PC-9 (cell line): ENCODE data around the gene TSC22D3.

ENCODE experiments used
- EZH2 ChIP-seq: fragments of 200-600 bp; sonication (generic); IDR thresholded peaks from 2 replicates; pipeline ENCODE4 v1.8.0; 2017; ENCODE audit warnings: antibody characterized with exemption, low read depth
- TF ChIP-seq, protein P1 (sequence below): fragments of 200-600 bp; sonication (generic); conservative IDR thresholded peaks from 2 replicates; pipeline ENCODE4 v1.6.1; 2017; ENCODE audit warnings: mixed run types, antibody characterized with exemption, mild to moderate bottlenecking, moderate library complexity

DNA sequence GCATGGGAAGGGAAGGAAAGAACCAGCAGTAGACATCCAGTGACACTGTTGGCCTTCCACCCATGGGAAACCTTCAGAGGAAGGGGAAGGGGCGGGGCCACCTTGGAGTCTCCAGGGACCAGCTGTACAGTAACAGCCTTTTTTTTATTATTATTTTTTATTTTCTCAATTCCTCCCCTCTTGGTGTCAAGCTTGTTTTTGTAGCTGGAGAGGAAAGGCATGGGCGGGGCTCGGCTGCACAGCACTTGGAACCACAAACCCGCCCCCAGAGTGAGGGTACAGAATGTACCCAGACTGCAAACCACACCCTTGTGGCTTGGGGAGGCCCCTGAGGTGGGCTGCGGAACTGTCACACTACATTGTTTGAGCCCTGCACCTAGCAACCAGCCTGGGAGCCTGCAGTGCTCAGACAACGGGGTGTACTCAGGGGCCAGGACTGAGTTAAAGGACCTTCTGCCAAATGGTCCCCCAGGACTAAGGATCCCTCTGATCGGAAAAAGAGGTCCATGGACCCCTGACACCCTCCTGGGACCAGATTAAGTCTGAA lies 101.6 kb downstream of the TSC22D3 start:
- TF ChIP-seq, protein P1, sequence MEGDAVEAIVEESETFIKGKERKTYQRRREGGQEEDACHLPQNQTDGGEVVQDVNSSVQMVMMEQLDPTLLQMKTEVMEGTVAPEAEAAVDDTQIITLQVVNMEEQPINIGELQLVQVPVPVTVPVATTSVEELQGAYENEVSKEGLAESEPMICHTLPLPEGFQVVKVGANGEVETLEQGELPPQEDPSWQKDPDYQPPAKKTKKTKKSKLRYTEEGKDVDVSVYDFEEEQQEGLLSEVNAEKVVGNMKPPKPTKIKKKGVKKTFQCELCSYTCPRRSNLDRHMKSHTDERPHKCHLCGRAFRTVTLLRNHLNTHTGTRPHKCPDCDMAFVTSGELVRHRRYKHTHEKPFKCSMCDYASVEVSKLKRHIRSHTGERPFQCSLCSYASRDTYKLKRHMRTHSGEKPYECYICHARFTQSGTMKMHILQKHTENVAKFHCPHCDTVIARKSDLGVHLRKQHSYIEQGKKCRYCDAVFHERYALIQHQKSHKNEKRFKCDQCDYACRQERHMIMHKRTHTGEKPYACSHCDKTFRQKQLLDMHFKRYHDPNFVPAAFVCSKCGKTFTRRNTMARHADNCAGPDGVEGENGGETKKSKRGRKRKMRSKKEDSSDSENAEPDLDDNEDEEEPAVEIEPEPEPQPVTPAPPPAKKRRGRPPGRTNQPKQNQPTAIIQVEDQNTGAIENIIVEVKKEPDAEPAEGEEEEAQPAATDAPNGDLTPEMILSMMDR, result no peak
- TF ChIP-seq EZH2, result no peak
